ENCODE results near the gene PPP4R3B.

DNA sequence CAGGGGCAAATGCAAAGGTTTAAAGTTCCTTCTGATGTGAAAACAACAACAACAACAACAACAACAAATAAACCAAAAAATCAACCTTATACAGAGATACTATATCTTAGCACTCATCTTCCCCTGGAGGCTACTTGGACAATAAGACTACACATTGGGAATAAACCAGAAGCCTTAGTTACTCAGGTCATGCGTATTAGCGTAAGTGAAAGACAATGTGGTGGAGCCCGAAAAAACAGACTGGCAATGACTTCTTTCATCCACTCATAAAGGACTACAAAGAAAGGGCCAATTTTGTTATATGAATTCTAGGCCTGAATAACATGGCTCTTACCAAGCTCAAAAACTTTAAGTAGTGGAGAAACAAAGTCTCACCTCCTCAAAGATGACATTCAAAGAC lies 19.4 kb upstream of the PPP4R3B start:
- TF ChIP-seq POLR2AphosphoS5 (IDR thresholded peaks at IDR 0.05) = no peak
- TF ChIP-seq, protein P1, sequence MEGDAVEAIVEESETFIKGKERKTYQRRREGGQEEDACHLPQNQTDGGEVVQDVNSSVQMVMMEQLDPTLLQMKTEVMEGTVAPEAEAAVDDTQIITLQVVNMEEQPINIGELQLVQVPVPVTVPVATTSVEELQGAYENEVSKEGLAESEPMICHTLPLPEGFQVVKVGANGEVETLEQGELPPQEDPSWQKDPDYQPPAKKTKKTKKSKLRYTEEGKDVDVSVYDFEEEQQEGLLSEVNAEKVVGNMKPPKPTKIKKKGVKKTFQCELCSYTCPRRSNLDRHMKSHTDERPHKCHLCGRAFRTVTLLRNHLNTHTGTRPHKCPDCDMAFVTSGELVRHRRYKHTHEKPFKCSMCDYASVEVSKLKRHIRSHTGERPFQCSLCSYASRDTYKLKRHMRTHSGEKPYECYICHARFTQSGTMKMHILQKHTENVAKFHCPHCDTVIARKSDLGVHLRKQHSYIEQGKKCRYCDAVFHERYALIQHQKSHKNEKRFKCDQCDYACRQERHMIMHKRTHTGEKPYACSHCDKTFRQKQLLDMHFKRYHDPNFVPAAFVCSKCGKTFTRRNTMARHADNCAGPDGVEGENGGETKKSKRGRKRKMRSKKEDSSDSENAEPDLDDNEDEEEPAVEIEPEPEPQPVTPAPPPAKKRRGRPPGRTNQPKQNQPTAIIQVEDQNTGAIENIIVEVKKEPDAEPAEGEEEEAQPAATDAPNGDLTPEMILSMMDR (IDR thresholded peaks at IDR 0.05) = no peak

All from breast epithelium (tissue), 3 donors.